ENCODE measurements around the gene CYREN.
A peak's percentile ranks its signal among the peaks of the same experiment; 100 is the strongest.

CYREN gene

DNA sequence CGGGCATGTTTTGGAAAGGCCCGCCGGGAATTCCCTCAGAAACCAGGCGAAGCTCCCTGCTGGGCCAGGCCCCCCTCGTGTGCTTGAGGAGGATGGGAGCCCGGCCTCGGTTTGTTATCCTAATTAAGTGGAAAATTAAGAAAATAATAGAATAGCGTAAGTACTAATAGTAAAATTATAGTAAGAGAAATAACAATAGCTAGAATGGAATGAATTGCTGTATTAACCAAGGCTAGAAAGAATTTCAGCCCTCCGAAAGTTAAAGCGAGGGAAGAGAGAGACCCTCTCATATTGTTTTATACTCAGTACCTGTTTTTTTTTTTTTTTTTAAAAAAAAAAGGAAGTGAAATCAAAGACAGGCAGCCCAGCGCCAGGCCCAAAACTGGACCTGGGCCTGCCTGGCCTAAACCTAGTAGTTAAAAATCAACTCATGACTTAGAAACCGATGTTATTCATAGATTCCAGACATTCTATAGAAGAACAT lies 533 bp upstream of the CYREN start:
- TF ChIP-seq, protein P1, sequence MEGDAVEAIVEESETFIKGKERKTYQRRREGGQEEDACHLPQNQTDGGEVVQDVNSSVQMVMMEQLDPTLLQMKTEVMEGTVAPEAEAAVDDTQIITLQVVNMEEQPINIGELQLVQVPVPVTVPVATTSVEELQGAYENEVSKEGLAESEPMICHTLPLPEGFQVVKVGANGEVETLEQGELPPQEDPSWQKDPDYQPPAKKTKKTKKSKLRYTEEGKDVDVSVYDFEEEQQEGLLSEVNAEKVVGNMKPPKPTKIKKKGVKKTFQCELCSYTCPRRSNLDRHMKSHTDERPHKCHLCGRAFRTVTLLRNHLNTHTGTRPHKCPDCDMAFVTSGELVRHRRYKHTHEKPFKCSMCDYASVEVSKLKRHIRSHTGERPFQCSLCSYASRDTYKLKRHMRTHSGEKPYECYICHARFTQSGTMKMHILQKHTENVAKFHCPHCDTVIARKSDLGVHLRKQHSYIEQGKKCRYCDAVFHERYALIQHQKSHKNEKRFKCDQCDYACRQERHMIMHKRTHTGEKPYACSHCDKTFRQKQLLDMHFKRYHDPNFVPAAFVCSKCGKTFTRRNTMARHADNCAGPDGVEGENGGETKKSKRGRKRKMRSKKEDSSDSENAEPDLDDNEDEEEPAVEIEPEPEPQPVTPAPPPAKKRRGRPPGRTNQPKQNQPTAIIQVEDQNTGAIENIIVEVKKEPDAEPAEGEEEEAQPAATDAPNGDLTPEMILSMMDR (conservative IDR thresholded peaks at IDR 0.05) = peak; percentile 54
- H3K27ac ChIP-seq = peak overlapping the region; percentile 97

DNA sequence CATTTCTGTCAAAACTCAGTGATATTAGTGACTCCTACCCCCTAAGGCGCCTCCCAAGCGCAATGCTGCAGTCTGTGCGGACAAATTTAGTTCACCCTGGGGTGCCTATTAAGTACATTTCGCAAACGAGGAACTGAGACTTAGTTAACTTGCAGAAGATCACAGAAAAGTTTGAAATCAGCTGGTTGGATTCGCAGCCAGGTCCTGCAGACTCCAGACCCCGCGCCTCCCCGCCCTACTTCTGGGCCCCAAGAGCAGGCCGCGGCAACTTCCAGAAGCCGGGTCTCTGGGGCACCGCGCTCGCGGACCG lies 588 bp downstream of the CYREN start:
- TF ChIP-seq, protein P1 (conservative IDR thresholded peaks at IDR 0.05) = no peak
- peak overlapping the region; percentile 97 for H3K27ac ChIP-seq

DNA sequence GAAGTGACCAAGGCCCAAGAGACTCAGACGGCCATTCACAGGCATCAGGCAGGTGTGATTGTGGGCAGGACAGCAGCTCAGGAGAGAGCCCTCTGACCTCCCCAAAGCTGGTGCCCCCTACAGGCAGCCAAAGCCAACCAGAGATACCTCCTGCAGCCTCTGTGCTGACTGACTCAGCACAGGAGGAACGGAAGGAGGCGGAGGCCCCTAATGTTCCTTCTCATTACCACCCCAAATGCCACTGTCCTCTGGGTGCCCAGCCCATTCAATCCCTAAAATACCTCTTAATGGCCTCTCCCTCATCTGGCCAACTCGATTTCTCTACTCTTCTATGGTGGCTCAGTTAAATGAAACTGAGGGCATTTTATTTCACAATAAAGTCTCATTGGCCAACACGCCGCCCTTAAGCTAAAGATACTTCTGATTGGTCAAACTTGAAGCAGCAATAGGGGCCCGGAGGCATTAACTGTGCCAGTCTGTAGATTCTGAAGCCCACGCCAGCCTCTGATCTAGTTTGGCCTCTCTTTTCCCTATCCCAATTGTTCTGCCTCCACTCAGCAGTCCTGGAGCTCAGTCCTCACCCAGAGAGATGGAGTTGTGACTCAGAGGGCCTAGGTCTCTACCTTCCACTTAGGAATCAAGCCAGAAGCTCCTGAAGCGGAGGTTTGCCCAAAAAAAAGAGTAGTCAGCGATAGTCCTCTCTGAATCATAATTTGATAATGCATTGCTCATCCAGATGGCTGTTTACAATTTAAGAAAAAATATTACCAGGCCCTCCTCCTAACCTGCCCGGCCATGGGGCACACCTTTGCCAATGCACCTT lies 1.2 kb downstream of the CYREN start:
- TF ChIP-seq, protein P1 (conservative IDR thresholded peaks at IDR 0.05) = peak; percentile 56
- peak overlapping the region; percentile 97 for H3K27ac ChIP-seq

DNA sequence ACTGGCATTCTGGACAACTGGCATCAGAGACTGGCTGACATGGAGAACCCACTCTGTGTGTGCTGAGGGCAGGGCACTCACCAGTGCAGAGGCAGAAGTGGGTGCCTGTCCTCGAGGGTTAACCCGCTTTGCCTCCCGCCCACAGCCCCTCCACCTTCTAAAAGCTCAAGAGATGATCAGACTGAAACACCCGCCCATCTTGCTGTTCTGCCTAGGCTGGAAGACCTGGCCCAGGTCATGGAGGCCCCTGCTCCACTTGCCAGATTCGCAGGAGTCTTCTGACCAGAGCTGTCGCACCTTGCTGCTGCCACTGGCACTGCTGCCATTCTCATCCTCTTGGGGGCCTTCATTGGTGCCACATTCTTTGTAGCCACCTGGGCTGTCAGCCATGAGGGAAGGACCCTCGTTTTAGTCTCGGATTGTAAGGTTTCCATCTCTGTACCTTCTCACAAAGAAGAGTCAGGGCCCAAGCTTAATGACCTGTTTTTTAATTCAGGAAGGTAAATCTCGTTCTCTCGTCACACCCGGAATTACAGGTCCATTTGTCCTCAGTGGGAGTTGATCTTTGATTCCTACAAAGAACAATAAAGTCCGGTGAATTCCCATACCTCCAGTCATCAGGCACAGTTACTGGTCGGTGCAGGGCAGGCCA lies 1.9 kb downstream of the CYREN start:
- TF ChIP-seq, protein P1 (conservative IDR thresholded peaks at IDR 0.05) = no peak
- H3K27ac ChIP-seq = no peak overlapping the region

DNA sequence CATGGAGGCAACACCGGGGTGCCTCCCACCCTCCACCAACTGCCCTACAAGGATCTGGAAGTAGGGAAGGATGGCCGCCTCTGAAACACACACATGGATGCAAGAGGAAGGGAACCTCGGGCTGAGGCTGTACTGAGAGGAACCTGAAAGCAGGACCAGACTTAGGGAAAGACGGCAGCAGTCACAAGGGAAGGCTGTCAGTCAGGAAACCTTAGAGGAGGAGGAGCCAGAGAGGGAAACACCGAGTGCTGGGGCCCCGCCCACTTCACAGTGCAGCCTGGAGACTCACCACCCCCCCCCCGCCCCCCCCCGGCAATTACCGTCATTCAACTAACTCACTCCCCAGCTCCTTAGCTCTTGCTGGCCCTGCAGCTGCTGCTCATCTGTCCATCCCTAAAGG lies 2.5 kb downstream of the CYREN start:
- TF ChIP-seq, protein P1 (conservative IDR thresholded peaks at IDR 0.05) = no peak
- H3K27ac ChIP-seq = no peak overlapping the region

DNA sequence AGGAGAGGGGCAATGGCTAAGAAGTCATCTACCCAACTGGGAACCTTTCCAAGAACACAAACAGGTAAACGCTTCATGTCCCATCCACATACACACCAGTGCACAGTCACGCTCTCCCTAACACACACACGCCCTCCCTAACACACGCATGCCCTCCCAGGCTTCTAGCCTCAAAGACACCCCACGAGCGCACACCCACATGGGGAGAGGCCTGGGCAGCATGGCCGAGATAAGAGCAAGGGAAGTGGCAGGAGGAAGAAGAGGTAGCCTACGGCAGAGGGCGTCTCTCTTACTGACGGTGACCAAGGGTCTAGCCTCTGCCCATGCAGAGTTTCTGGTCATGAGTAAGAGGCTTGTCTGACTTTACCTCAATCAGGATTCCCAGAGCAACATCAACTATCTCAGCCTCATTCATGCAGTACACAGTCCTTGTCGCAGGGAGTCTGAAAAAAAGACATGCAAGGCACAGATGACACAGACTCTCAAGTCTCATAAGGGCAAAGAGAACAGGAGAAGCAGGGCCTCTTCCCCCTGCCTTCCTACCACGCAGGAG lies 3.1 kb downstream of the CYREN start:
- TF ChIP-seq, protein P1 (conservative IDR thresholded peaks at IDR 0.05) = no peak
- no peak overlapping the region for H3K27ac ChIP-seq

DNA sequence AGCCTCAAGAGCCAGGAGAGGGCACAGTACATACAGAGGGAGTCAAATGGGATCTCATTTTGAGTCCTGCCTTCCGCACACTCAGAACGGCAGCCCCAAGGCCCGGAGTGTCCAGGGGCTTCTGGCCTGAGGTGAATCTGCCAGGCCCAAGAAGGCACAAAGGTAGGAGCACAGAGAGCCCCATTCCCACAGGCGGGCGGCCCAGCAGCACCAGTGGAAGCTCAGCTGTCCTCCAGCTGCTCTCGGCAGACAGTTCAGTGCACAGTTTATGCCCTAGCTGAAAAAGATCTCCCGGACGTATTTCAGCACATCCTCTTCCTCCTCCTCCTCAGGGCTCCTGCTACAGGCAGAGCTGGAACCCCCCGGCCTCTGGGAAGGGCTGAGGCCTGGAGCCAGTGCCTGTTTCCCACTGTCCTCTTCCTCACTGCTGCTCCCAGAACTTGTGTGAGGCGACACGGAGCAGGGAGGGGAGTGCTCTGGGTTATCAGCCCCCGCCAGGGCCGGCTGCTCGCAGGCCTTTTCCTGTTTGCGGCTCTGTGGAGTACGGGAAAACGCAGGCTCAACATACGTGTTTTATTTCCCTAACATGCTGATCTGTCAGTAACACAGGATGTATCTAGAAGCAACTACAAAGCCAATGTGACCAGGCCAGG lies 4.0 kb downstream of the CYREN start:
- TF ChIP-seq, protein P1 (conservative IDR thresholded peaks at IDR 0.05) = no peak
- H3K27ac ChIP-seq = no peak overlapping the region
